HG02970 (cell line): ENCODE results near the gene HSPA5.
"Not testable (repeated sequence)": the region's sequence is repeated elsewhere in the genome, so short reads cannot be mapped to it uniquely, and the experiment has no call there.

Experiments
- ATAC-seq: cut with Tn5 transposase; IDR thresholded peaks from one replicate; pipeline ENCODE4 v1.9.1; 2021; ENCODE audit warnings: mild to moderate bottlenecking, moderate library complexity, moderate number of reproducible peaks; ENCODE audit not compliant: unreplicated experiment, low FRiP score

The HSPA5 gene

DNA sequence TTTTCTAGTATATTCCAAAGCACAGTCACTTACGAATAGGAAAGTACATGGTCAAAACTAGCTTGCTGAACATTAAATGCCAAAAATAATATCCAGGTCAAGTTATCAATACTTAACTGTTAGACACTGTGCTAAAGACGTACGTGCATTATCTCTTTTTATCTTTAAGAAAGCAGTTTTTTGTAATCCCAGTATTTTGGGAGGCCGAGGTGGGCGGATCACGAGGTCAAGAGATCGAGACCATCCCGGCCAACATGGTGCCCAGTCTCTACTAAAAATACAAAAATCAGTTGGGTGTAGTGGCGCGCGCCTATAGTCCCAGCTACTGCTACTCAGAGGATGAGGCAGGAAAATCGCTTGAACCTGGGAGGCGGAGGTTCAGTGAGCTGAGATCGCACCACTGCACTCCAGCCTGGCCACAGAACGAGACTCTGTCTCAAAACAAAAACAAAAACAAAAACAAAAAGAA lies 2.7 kb upstream of the HSPA5 start:
- no peak for ATAC-seq

DNA sequence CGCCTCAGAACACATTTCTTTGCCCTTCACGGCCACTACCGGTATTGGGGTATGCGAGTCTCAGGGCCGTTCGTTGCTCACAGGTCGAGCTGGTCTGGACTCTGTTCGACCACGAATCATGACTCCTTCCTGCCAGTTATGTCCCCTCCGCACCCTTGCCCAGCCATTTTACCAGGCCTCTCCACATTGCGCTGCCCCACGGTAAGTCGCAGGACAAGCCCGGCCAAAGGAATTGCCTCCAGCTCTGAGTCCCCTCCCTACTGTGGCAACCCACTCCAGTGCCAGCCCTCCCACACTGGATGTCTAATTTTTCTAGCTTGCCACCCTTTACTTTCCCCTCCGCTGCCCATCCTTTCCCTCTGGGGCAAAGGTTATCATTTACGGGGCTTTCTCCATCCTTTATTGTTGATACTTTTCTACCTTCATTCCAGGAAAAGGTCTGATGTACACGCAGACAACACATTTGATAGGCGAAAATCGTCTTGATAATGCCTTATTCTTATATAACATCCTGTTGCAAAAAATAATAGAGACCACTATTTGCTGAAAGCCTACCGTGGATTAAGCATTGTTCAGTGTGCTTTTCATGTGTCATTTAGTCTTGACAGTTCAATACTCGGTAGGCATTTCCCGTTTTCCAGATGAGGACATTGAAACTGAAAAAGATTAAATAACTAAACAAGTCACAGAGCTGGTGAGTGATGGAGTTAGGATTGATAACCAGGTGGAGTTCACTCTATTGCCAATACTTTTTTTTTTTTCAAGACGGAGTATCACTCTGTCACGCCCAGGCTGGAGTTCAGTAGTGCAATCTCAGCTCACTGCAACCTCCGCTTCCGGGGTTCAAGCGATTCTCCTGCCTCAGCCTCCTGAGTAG lies 958 bp upstream of the HSPA5 start:
- ATAC-seq, result no peak

DNA sequence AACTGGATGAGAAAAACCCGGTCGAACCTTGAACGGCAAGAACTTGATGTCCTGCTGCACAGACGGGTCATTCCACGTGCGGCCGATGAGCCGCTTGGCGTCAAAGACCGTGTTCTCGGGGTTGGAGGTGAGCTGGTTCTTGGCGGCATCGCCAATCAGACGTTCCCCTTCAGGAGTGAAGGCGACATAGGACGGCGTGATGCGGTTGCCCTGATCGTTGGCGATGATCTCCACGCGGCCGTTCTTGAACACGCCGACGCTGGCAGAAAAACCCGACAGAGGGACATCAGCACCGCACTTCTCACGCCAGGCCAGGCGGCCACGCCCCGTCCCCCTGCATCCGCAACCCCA lies 519 bp downstream of the HSPA5 start:
- no peak for ATAC-seq

DNA sequence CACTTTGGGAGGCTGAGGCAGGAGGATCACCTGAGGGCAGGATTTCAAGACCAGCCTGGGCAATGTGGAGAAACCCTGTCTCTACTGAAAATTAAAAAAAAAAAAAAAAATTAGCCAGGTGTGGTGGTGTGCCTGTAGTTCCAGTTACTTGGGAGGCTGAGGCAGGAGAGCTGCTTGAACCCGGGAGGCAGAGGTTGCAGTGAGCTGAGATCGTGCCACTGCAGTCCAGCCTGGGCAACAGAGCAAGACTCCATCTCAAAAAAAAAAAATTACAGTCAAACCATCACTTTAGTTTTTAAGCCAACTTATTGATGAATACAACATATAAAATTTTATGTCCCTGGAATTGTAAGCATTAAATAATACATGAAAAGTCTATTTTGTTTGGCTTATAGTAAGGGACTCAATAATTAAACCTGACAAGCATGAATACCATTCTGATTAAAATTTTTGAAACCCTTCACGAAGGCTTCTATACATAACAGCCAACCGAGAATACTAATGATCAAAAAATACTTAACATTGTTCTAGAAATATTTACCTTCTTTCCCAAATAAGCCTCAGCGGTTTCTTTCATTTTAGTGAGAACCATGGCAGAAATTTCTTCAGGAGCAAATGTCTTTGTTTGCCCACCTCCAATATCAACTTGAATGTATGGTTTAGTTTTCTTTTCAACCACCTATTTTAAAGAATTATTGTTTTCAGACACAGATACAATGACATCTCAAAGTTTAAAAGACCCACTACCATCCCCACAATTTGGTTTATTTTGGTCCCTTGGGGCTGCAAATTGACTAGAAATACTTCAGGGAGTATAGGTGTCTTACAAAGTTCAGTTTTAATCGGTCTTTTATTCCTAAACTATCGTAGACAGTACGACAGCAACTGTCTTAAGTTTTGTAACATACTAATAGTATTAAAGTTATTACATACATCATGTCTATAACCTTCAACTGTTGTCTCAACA lies 1.2 kb downstream of the HSPA5 start:
- no peak for ATAC-seq

DNA sequence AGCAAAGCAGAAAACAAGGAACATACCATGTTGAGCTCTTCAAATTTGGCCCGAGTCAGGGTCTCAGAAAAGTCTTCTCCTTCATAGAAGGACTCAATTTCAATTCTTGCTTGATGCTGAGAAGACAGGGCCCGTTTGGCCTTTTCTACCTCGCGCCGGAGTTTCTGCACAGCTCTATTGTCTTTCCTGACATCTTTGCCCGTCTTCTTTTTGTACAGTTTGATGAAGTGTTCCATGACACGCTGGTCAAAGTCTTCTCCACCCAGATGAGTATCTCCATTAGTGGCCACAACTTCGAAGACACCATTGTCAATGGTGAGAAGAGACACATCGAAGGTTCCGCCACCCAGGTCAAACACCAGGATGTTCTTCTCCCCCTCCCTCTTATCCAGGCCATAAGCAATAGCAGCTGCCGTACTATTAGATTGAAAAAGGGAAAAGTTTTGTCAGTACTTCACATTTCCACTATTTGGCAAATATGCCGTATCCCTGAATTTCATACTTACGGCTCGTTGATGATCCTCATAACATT lies 2.2 kb downstream of the HSPA5 start:
- ATAC-seq, result no peak

DNA sequence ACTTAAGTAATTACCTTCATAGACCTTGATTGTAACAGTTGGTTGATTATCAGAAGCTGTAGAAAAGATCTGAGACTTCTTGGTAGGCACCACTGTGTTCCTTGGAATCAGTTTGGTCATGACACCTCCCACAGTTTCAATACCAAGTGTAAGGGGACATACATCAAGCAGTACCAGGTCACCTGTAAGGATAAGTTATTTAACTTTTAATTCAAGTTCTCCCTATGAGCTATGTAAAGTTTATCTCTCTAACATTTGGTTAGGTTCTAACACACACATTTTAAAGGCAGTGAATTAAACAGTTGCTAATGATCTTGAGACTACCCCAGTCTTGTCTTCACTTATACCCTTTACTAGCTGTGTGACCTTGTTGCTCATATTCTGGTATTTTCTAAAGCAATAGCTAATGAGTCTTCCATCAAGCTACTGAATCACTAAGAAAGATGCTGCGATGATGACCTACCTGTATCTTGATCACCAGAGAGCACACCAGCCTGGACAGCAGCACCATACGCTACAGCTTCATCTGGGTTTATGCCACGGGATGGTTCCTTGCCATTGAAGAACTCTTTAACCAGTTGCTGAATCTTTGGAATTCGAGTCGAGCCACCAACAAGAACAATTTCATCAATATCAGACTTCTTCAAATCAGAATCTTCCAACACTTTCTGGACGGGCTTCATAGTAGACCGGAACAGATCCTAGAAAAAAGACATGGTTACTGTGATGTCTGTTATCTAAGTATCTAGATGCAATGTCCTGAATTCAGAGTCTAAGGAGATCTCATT lies 2.8 kb downstream of the HSPA5 start:
- no peak for ATAC-seq

DNA sequence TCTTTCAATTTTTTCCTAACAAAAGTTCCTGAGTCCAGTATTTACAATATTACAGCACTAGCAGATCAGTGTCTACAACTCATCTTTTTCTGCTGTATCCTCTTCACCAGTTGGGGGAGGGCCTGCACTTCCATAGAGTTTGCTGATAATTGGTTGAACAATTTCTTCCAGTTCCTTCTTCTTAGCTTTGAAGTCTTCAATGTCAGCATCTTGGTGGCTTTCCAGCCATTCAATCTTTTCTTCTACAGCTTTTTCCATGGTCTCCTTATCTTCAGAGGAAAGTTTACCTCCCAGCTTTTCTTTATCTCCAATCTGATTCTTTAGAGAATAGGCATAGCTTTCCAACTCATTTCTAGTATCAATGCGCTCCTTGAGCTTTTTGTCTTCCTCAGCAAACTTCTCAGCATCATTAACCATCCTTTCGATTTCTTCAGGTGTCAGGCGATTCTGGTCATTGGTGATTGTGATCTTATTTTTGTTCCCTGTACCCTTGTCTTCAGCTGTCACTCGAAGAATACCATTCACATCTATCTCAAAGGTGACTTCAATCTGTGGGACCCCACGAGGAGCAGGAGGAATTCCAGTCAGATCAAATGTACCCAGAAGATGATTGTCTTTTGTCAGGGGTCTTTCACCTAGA lies 4.5 kb downstream of the HSPA5 start:
- ATAC-seq, result not testable (repeated sequence)

DNA sequence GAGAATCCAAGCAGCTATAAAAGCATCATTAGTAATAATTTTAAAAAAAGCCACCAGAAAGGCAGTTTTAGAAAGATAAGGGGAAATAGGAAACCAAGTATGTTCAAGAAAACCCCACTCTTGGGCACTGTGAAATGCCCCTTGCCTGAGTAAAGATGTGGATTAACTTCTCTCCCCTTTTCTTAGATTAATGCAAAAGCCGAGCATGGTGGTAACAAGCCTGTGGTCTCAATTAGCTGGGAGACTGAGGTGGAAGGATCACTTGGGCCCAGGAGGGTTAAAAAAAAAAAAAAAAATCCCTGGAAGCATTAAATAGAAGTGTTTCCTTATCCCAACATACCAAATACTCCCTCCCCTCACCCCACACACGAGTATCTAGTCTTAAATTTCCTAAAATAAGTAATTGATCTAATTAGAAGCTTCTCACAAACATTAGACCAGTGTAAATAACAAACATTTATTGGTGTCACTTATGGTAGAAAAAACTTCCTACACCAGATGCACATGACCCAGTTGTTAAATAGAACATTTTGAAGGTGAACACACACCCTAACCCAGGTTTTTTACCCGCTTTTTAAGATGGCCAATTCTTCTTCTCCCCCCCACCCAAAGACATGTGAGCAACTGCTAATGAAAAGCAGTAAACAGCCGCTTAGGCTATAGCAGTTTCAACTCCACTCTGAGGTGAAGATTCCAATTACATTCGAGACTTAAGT lies 5.2 kb downstream of the HSPA5 start:
- no peak for ATAC-seq

DNA sequence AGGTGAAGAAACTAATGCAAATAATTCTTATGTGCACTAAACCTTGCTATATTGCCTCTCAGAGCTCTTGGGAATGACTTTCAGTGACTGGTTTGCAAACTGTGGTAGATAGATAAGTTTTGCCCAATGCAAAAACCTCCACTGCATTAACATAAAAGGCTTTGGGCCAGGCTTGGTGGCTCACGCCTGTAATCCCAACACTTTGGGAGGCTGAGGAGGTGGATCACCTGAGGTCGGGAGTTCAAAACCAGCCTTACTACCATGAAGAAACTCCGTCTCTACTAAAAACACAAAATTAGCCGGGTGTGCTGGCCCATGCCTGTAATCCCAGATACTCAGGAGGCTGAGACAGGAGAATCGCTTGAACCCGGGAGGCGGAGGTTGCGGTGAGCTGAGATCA lies 7.0 kb downstream of the HSPA5 start:
- not testable (repeated sequence) for ATAC-seq

DNA sequence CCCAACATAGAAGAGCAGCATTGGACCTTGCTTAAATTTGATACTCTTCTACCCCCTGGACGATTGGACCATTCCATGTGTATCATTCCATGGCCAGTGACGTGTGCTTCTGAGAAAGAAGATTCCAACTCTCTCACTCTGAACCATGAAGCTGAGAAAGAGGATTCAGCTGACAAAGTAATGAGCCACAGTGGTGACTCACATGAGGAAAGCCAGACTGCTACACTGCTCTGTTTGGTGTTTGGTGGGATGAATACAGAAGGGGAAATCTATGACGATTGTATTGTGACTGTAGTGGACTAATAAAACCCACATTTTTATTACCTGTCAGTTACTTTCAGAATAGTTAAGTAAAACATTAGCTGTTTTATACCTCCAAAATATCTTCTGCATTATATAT lies 7.5 kb downstream of the HSPA5 start:
- no peak for ATAC-seq

DNA sequence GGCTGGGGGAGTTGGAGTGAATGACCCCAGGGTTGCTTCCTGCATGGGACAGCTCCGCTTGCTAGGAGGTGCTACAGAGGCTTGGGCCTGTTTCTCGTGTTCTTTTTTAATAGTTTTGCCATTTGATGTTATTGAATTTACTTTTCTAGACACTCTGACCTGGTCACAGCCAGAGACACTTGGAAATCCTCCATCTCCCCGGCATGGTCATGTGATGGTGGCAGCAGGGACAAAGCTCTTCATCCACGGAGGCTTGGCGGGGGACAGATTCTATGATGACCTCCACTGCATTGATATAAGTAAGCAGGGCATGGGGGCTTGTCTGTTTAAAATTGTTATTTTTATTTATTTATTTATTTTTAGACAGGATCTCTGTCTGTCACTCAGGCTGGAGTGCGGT lies 13.4 kb downstream of the HSPA5 start:
- ATAC-seq, result no peak

DNA sequence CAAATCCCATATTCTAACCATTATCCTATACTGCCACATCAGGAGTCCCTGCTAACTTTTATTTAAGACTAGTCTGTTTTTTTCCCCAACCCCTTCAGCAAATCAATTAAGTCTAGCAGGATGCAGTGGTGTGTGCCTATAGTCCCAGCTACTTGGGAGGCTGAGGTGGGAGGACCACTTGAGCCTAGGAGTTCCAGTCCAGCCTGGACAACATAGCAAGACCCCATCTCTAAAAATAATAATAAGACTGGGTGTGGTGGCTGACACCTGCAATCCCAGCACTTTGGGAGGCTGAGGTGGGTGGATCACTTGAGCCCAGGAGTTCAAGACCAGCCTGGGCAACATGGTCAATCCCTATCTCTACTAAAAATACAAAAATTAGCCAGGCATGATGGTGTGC lies 16.3 kb downstream of the HSPA5 start:
- ATAC-seq, result not testable (repeated sequence)

DNA sequence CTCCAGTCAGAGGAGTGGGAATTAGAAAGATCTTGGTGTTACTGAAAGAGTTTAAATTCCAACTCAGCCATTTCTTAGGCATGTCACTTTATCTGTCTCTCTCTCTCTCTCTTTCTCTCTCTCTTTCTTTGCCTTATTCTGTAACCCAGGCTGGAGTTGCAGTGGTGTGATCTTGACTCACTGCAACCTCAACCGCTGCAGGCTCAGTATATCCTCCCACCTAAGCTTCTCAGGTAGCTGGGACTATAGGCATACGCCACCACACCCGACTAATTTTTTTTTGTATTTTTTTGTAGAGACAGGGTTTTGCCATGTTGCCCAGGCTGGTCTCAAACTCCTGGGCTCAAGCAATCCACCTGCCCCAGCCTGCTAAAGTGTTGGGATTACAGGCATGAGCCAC lies 22.5 kb downstream of the HSPA5 start:
- no peak for ATAC-seq

DNA sequence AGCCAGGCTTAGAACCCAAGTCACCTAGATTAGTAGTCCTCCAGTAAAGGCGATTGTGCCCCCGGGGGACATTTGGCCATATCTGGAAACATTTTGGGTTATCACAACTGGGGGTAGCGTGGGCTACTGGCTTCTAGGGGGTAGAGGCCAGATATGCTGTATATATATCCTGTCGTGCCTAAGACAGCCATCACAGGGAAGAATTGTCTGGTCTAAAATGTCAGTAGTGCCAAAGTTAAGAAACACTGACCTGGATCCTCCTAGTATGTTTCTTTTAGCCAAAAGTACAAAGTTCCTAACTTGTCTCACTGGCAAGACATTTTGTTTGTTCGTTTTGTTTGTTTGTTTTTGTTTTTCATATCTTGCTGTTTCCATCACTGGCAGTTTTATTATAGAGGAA lies 27.0 kb downstream of the HSPA5 start:
- no peak for ATAC-seq

DNA sequence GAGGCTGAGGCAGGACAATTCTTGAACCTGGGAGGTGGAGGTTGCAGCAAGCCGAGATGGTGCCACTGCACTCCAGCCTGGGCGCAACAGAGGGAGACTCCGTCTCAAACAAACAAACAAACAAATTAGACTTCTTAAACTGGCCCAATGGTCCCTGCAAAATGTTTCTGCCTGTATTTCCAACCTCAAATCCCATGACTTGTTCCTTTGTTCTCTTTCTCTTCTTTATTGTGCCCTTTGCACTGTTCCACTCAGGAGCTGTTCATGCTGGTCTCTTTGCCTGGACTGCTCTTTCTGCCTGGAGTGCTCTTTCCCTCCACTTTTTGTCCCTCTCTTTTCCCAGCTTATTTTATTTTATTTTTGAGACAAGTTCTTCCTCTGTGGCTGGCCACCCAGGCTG lies 36.7 kb downstream of the HSPA5 start:
- no peak for ATAC-seq

DNA sequence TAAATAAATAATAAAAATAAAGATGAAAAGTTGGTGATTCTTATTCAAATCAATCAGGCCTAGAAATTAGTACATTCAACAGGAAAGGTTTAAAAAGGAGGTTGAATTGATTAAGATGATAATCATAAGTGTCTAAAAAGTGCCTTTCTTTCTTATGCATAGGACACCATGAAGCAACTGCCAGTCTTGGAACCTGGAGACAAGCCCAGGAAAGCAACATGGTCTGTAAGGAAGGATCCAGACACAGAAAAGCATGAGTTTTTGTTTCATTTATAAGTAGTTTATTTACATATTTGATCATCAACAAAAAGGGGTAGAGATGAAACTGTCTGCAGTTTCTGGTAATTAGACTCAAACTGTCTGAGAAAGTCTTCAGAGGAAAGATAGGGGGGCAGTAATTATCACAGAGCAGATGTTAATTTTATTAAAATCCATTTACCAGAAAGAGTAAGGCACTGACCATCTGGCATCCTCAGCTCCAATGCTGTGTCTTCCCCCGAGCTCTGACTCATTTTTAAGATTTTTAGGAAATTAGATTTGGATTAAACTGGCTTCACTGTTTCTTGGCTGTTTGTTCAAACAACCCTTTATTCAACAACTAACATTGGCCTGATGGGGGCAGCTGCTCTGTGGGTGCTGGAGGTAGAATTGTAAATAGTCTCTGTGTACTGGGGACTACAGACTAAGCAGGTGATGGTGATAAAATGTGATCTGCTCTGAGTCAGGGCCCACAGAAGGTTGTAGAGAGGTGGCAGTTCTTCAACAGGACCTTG lies 38.1 kb downstream of the HSPA5 start:
- ATAC-seq, result no peak

DNA sequence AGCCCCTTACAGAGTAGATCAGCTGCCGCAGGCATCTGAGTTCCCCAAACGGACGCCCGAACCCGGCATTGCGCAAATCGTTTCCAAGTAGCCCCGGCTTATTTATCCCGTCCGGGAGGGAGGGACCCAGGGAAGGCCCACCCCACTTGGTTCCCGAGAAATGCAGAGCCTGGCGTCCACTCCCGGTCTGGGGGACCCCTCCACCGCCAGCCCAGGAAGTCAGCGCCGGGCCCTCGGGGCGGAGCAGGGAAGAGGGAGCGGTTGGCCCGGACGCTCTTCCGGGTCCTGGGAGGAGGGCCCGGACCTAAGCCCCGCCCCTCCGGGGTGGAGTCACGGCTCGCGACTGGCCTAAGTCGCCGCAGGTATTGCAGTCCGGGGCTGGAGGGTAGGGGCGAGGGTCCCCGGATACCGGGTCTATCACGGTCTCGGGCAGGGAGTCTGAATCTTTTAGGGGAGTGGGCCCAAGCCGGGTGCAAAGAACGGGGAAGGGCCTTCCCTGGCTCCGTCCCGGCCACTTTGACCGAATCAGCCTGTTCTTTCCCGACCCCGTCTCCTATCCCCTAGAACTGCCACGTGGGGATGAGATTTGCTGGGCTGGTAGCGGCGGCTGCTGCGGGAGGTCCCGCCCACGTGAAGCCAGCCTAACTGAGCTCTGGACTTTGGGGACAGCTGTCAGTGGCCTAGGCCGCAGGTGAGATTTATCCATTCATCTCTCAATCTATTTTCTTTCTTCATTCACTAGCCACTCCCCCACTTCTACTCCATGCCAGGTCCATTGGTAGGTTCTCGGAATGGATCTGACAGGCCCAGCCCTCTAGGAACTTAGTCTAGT lies 40.7 kb downstream of the HSPA5 start, which contains the start of gene RABEPK:
Gene RABEPK (plus strand): TSS at position 327 of the 832 bp plus-strand sequence. CDS start 2,472 bp downstream, outside the sequence.
- peak; percentile 95 for ATAC-seq
